HepG2 (cell line): Measurements from ENCODE around the gene TRPC3. TPM values are rescaled to one million over a fixed set of nuclear protein-coding genes. Genes with fewer than 3 reads are reported as not detected.

Experiments used
- ATAC-seq: fragments of 200-7000 bp; cut with Tn5 transposase; 3 replicates; pipeline ENCODE4 v1.9.1; 2020; ENCODE audit warnings: mild to moderate bottlenecking, moderate library complexity
- BruUV-seq: library from RNA; stranded (reverse); fragments of 400-500 nt; replicated peaks from 2 replicates; lab custom pipeline; 2021; lab: Mats Ljungman, UMichigan
- CTCF ChIA-PET: fragments of 300-600 bp; formaldehyde crosslinking; extraction: SDS; loops from one replicate; lab custom pipeline; 2021; ENCODE audit warnings: low total read pairs, inconsistent platforms, low intra/inter-chr PET ratio; lab: Yijun Ruan, JAX
- POLR2A ChIA-PET: fragments of 350-600 bp; sonication (Branson Sonifier 250); formaldehyde crosslinking; loops from one replicate; lab custom pipeline; 2020; ENCODE audit warnings: antibody characterized with exemption, inconsistent platforms; lab: Yijun Ruan, JAX
- DNase-seq: peaks from one replicate; pipeline ENCODE4 v3.0.0-alpha.2; 2015; ENCODE audit warnings: low spot score
- FAIRE-seq: peaks from 3 replicates; lab custom pipeline; 2011; peaks lifted over from hg19 to GRCh38; lab: Jason Lieb, UNC
- H2AFZ ChIP-seq: one replicate; pipeline ENCODE4 v1.6.1; 2011; ENCODE audit warnings: low read length, inconsistent platforms
- H3K27ac ChIP-seq: fragments of 300-600 bp; 3 replicates; pipeline ENCODE4 v1.8.0; 2011; ENCODE audit warnings: mixed run types, mild to moderate bottlenecking, mixed read lengths, low read length, inconsistent platforms; ENCODE audit not compliant: insufficient read depth; ENCODE audit errors: extremely low read length
- H3K27me3 ChIP-seq, 2 experiments: fragments of 200-600 bp in 1 of 2; 2 replicates in 1 of 2; 3 replicates in 1 of 2; pipeline versions ENCODE4 v1.6.0 to v1.8.0; 2011; ENCODE audit warnings: low read length in 2 of 2, mild to moderate bottlenecking in 2 of 2, moderate library complexity in 2 of 2, inconsistent platforms in 1 of 2; ENCODE audit not compliant: insufficient read depth in 2 of 2, control insufficient read depth in 1 of 2
- H3K36me3 ChIP-seq, 2 experiments: fragments of 200-600 bp in 1 of 2; replicated peaks in 1 of 2; 2 replicates in 1 of 2; 3 replicates in 1 of 2; pipeline versions ENCODE4 v1.5.1 to v1.8.0; 2011; ENCODE audit warnings: low read length in 2 of 2, inconsistent platforms in 1 of 2; ENCODE audit not compliant: insufficient read depth in 2 of 2, control insufficient read depth in 1 of 2
- H3K4me1 ChIP-seq: 2 replicates; pipeline ENCODE4 v1.5.1; 2012; ENCODE audit warnings: low read length, inconsistent platforms; ENCODE audit not compliant: insufficient read depth
- H3K4me2 ChIP-seq: 2 replicates; pipeline ENCODE4 v1.6.0; 2011; ENCODE audit warnings: low read depth, low read length, inconsistent platforms
- H3K4me3 ChIP-seq, 3 experiments: fragments of 200-600 bp in 1 of 3; sonication (generic), shearing (Covaris generic) in 1 of 3; replicated peaks in 1 of 3; 2 replicates each; pipeline ENCODE4 v1.5.1; 2011 to 2016; ENCODE audit warnings: low read length in 3 of 3, inconsistent platforms in 2 of 3, low read depth in 2 of 3, mild to moderate bottlenecking in 2 of 3, control low read depth in 1 of 3, mixed read lengths in 1 of 3; ENCODE audit not compliant: insufficient read depth in 1 of 3
- H3K79me2 ChIP-seq: one replicate; pipeline ENCODE4 v1.6.1; 2011; ENCODE audit warnings: low read length, inconsistent platforms; ENCODE audit not compliant: insufficient read depth
- H3K9ac ChIP-seq: 2 replicates; pipeline ENCODE4 v1.6.0; 2011; ENCODE audit warnings: mild to moderate bottlenecking, low read depth, low read length, inconsistent platforms; ENCODE audit not compliant: insufficient read depth
- H3K9me3 ChIP-seq: 2 replicates; pipeline ENCODE4 v1.5.1; 2012; ENCODE audit warnings: mild to moderate bottlenecking, low read length
- H4K20me1 ChIP-seq: 2 replicates; pipeline ENCODE4 v1.6.0; 2011; ENCODE audit warnings: inconsistent platforms, mild to moderate bottlenecking, low read length, moderate library complexity; ENCODE audit not compliant: insufficient read depth
- CREBL2 ChIP-seq: sonication (generic); formaldehyde crosslinking; IDR thresholded peaks from 2 replicates; pipeline ENCODE4 v1.8.1; 2023; ENCODE audit warnings: missing genetic modification reagents, mild to moderate bottlenecking, borderline replicate concordance
- DNMT3B ChIP-seq: conservative IDR thresholded peaks from 2 replicates; pipeline ENCODE4 v1.6.1; 2016; ENCODE audit warnings: missing biosample characterization, control low read depth
- HMG20A ChIP-seq: IDR thresholded peaks from 2 replicates; pipeline ENCODE4 v1.6.1; 2016; ENCODE audit warnings: borderline replicate concordance
- SIN3A ChIP-seq: IDR thresholded peaks from 2 replicates; pipeline ENCODE4 v1.6.1; 2011; ENCODE audit warnings: low read depth, mild to moderate bottlenecking, control low read depth, low read length, borderline replicate concordance
- SMARCE1 ChIP-seq: fragments of 450-650 bp; IDR thresholded peaks from 2 replicates; pipeline ENCODE4 v1.6.1; 2017; ENCODE audit warnings: borderline replicate concordance
- YEATS4 ChIP-seq: sonication (generic); formaldehyde crosslinking; IDR thresholded peaks from 2 replicates; pipeline ENCODE4 v1.4.0; 2020; ENCODE audit warnings: missing genetic modification reagents, borderline replicate concordance
- ZBTB49 ChIP-seq: sonication (generic); formaldehyde crosslinking; IDR thresholded peaks from 2 replicates; pipeline ENCODE4 v1.4.0; 2020; ENCODE audit warnings: missing genetic modification reagents, borderline replicate concordance
- ZNF451 ChIP-seq: sonication (generic); formaldehyde crosslinking; IDR thresholded peaks from 2 replicates; pipeline ENCODE4 v1.5.0; 2020; ENCODE audit warnings: mild to moderate bottlenecking, missing genetic modification reagents
- ZNF562 ChIP-seq: sonication (generic); formaldehyde crosslinking; IDR thresholded peaks from 2 replicates; pipeline ENCODE4 v1.8.0; 2022; ENCODE audit warnings: missing genetic modification reagents, borderline replicate concordance
- WGBS: methylation state at CpG from one replicate; pipeline ENCODE4 v1.1.6; 2017; ENCODE audit warnings: low lambda C conversion rate; 5-methylcytosine and 5-hydroxymethylcytosine counted together
- in situ Hi-C: cut with HindIII; loops from 2 replicates; pipeline ENCODE4 v1.10.0; 2017; ENCODE audit warnings: low pct_unique_long_range_greater_than_20kb; ENCODE audit not compliant: extremely low pct_ligation_motif_present
- intact Hi-C: fragments of 100-400 bp; cut with micrococcal nuclease; formaldehyde crosslinking; loops from one replicate; pipeline ENCODE4 v1.10.0; 2022; ENCODE audit not compliant: unreplicated experiment
- polyA plus RNA-seq, 8 experiments: library from polyadenylated mRNA; depleted of rRNA in 3 of 8; stranded (reverse) in 7 of 8; unstranded in 1 of 8; fragments of >200 nt; fragmentation: Illumina TruSeq in 4 of 8; extraction: Trizol in 4 of 8; gene quantifications; 2 replicates each; pipeline versions ENCODE4 v1.2.1 to v1.2.3, GENCODE V29; 2011 to 2016; ENCODE audit warnings: low read depth in 4 of 8, missing spikeins in 1 of 8, mixed read lengths in 1 of 8; ENCODE audit not compliant: insufficient read depth in 1 of 8
- total RNA-seq, 5 experiments: library from RNA; depleted of rRNA; stranded (reverse); fragments of >200 nt; fragmentation: Illumina TruSeq; extraction: Trizol; gene quantifications; 2 replicates each; pipeline ENCODE4 v1.2.3, GENCODE V29; 2016; ENCODE audit warnings: low read depth in 1 of 5
- TF ChIP-seq, protein P1 (sequence below): sonication (generic); formaldehyde crosslinking; IDR thresholded peaks from 2 replicates; pipeline ENCODE4 v1.5.0; 2020; ENCODE audit warnings: missing genetic modification reagents
- TF ChIP-seq, protein P2 (sequence below): sonication (generic); formaldehyde crosslinking; IDR thresholded peaks from 2 replicates; pipeline ENCODE4 v1.4.0; 2020; ENCODE audit warnings: mild to moderate bottlenecking, missing genetic modification reagents

The TRPC3 gene
- total and polyA plus RNA-seq, 2 of the 13 experiments (the other 11 are each of a cell fraction or from before 2014, with no cell fraction given), result not detected

- WGBS, result 0% methylated on average over 2 of the region's 4 CpGs
- DNase-seq (no peak), ATAC-seq (no peak), FAIRE-seq (no peak)
- Histone ChIP-seq H3K9ac (no peak overlapping the region), H3K27me3 (0 out of 5 replicates have a peak, but pooled peaks cover 0 to 5% of the 10 kb centered on the region in 2 experiments), H3K9me3 (no peaks in the 10 kb centered on the region), H3K4me3 (no peak overlapping the region), H4K20me1 (no peaks in the 10 kb centered on the region), H3K79me2 (no peaks in the 10 kb centered on the region), H3K4me2 (no peak overlapping the region), H2AFZ (no peak overlapping the region), H3K36me3 (no peaks in the 10 kb centered on the region), H3K4me1 (no peaks in the 10 kb centered on the region), H3K27ac (no peak overlapping the region)
- POLR2A ChIA-PET, result no interaction called here
- intact Hi-C loops, result no loop called here
- no TSS peak for BruUV-seq
- in situ Hi-C loops, result no loop called here
- CTCF ChIA-PET, result no interaction called here
- TF ChIP-seq YEATS4 (CRISPR knock-in tag) (no peak), ZBTB49 (CRISPR knock-in tag) (no peak), ZNF562 (CRISPR knock-in tag) (no peak), DNMT3B (CRISPR knock-in tag) (no peak), SMARCE1 (no peak), SIN3A (no peak), ZNF451 (CRISPR knock-in tag) (no peak), CREBL2 (CRISPR knock-in tag) (no peak), HMG20A (CRISPR knock-in tag) (no peak)
- TF ChIP-seq, protein P1, sequence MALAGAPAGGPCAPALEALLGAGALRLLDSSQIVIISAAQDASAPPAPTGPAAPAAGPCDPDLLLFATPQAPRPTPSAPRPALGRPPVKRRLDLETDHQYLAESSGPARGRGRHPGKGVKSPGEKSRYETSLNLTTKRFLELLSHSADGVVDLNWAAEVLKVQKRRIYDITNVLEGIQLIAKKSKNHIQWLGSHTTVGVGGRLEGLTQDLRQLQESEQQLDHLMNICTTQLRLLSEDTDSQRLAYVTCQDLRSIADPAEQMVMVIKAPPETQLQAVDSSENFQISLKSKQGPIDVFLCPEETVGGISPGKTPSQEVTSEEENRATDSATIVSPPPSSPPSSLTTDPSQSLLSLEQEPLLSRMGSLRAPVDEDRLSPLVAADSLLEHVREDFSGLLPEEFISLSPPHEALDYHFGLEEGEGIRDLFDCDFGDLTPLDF (CRISPR knock-in tag), result no peak
- TF ChIP-seq, protein P2, sequence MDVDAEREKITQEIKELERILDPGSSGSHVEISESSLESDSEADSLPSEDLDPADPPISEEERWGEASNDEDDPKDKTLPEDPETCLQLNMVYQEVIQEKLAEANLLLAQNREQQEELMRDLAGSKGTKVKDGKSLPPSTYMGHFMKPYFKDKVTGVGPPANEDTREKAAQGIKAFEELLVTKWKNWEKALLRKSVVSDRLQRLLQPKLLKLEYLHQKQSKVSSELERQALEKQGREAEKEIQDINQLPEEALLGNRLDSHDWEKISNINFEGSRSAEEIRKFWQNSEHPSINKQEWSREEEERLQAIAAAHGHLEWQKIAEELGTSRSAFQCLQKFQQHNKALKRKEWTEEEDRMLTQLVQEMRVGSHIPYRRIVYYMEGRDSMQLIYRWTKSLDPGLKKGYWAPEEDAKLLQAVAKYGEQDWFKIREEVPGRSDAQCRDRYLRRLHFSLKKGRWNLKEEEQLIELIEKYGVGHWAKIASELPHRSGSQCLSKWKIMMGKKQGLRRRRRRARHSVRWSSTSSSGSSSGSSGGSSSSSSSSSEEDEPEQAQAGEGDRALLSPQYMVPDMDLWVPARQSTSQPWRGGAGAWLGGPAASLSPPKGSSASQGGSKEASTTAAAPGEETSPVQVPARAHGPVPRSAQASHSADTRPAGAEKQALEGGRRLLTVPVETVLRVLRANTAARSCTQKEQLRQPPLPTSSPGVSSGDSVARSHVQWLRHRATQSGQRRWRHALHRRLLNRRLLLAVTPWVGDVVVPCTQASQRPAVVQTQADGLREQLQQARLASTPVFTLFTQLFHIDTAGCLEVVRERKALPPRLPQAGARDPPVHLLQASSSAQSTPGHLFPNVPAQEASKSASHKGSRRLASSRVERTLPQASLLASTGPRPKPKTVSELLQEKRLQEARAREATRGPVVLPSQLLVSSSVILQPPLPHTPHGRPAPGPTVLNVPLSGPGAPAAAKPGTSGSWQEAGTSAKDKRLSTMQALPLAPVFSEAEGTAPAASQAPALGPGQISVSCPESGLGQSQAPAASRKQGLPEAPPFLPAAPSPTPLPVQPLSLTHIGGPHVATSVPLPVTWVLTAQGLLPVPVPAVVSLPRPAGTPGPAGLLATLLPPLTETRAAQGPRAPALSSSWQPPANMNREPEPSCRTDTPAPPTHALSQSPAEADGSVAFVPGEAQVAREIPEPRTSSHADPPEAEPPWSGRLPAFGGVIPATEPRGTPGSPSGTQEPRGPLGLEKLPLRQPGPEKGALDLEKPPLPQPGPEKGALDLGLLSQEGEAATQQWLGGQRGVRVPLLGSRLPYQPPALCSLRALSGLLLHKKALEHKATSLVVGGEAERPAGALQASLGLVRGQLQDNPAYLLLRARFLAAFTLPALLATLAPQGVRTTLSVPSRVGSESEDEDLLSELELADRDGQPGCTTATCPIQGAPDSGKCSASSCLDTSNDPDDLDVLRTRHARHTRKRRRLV (CRISPR knock-in tag), result no peak
These were observed 74.7 kb downstream of the TRPC3 start for GRCh38 chr4:121877041-121877773.
